Neural progenitor cell (in vitro differentiated cells): ENCODE measurements around the gene NUTM1. TPM values are rescaled to one million over a fixed set of nuclear protein-coding genes. Genes with fewer than 3 reads are reported as not detected.
"Not testable (repeated sequence)": the region's sequence is repeated elsewhere in the genome, so short reads cannot be mapped to it uniquely, and the experiment has no call there.

Source experiments
- DNase-seq: peaks from one replicate; pipeline ENCODE4 v3.0.0-alpha.2; 2016; ENCODE audit warnings: low spot score
- H2AFZ ChIP-seq: fragments of 200-600 bp; sonication (generic); replicated peaks from 2 replicates; pipeline ENCODE4 v1.6.1; 2016; ENCODE audit warnings: antibody characterized with exemption
- H3F3A ChIP-seq: fragments of 200-600 bp; sonication (generic); 2 replicates; pipeline ENCODE4 v1.6.1; 2016; ENCODE audit warnings: antibody characterized with exemption, low read depth
- H3K27ac ChIP-seq: fragments of 200-600 bp; sonication (generic); 2 replicates; pipeline ENCODE4 v1.5.1; 2016; ENCODE audit warnings: mild to moderate bottlenecking
- H3K27me3 ChIP-seq: fragments of 200-600 bp; sonication (generic); 2 replicates; pipeline ENCODE4 v1.6.1; 2016; ENCODE audit warnings: mild to moderate bottlenecking, moderate library complexity
- H3K36me3 ChIP-seq: fragments of 200-600 bp; sonication (generic); 2 replicates; pipeline ENCODE4 v1.5.1; 2016
- H3K4me1 ChIP-seq: fragments of 200-600 bp; sonication (generic); 2 replicates; pipeline ENCODE4 v1.6.1; 2016; ENCODE audit warnings: mixed run types
- H3K4me2 ChIP-seq: fragments of 200-600 bp; sonication (generic); 2 replicates; pipeline ENCODE4 v1.6.1; 2016
- H3K4me3 ChIP-seq: fragments of 200-600 bp; sonication (generic); 2 replicates; pipeline ENCODE4 v1.5.1; 2016
- H3K79me2 ChIP-seq: fragments of 200-600 bp; sonication (generic); 2 replicates; pipeline ENCODE4 v1.6.1; 2016; ENCODE audit warnings: low read depth
- H3K9ac ChIP-seq: fragments of 200-600 bp; sonication (generic); 2 replicates; pipeline ENCODE4 v1.6.1; 2016
- H3K9me3 ChIP-seq: fragments of 200-600 bp; sonication (generic); 2 replicates; pipeline ENCODE4 v1.5.1; 2016; ENCODE audit warnings: low read depth
- H4K20me1 ChIP-seq: fragments of 200-600 bp; sonication (generic); 2 replicates; pipeline ENCODE4 v1.6.1; 2016; ENCODE audit warnings: low read depth
- H3K27ac Mint-ChIP-seq: 3 replicates; pipeline ENCODE4 v1.8.0; 2021; ENCODE audit warnings: mixed read lengths
- H3K27me3 Mint-ChIP-seq: 2 replicates; pipeline ENCODE4 v1.8.0; 2022; ENCODE audit warnings: low read depth, mild to moderate bottlenecking, inconsistent platforms, moderate library complexity, mixed read lengths; ENCODE audit not compliant: insufficient read depth
- H3K36me3 Mint-ChIP-seq: 3 replicates; pipeline ENCODE4 v1.8.0; 2021; ENCODE audit warnings: mixed read lengths
- H3K4me1 Mint-ChIP-seq: 3 replicates; pipeline ENCODE4 v1.8.0; 2021; ENCODE audit warnings: mixed read lengths
- H3K4me3 Mint-ChIP-seq: 3 replicates; pipeline ENCODE4 v1.8.0; 2021; ENCODE audit warnings: mild to moderate bottlenecking, moderate library complexity, mixed read lengths
- H3K9me3 Mint-ChIP-seq: 3 replicates; pipeline ENCODE4 v1.8.0; 2020; ENCODE audit warnings: mixed read lengths
- CTCF ChIP-seq: fragments of 200-600 bp; sonication (generic); IDR thresholded peaks from 2 replicates; pipeline ENCODE4 v1.5.1; 2017; ENCODE audit warnings: antibody characterized with exemption, mild to moderate bottlenecking
- EZH2 ChIP-seq: fragments of 200-600 bp; sonication (generic); IDR thresholded peaks from 2 replicates; pipeline ENCODE4 v1.6.1; 2017; ENCODE audit warnings: antibody characterized with exemption, mild to moderate bottlenecking, moderate library complexity
- EZH2phosphoT487 ChIP-seq: fragments of 200-600 bp; sonication (generic); IDR thresholded peaks from 2 replicates; pipeline ENCODE4 v1.6.1; 2017; ENCODE audit warnings: antibody characterized with exemption
- total RNA-seq: library from RNA; depleted of rRNA; stranded (reverse); fragments of >200 nt; gene quantifications from 2 replicates; pipeline ENCODE4 v1.2.3, GENCODE V29; 2015; ENCODE audit warnings: low replicate concordance

NUTM1 gene
- total RNA-seq, 1 donor from 2014 or later = not detected

- DNase-seq = no peak
- H3K4me2 ChIP-seq = no peak overlapping the region
- no peaks in the 10 kb centered on the region for H3K4me1 Mint-ChIP-seq
- H3K4me3 ChIP-seq = no peak overlapping the region
- H3K27ac Mint-ChIP-seq = no peak overlapping the region
- no peak overlapping the region for H2AFZ ChIP-seq
- TF ChIP-seq CTCF (no peak), EZH2phosphoT487 (no peak), EZH2 (no peak)
- no peak overlapping the region for H3K4me3 Mint-ChIP-seq
- no peaks in the 10 kb centered on the region for H4K20me1 ChIP-seq
- H3K9ac ChIP-seq = no peak overlapping the region
- H3K27ac ChIP-seq = no peak overlapping the region
- no peaks in the 10 kb centered on the region for H3K9me3 ChIP-seq
- no peaks in the 10 kb centered on the region for H3K79me2 ChIP-seq
- no peaks in the 10 kb centered on the region for H3K27me3 ChIP-seq
- no peaks in the 10 kb centered on the region for H3K4me1 ChIP-seq
- H3K9me3 Mint-ChIP-seq = no peaks in the 10 kb centered on the region
- no peaks in the 10 kb centered on the region for H3K36me3 ChIP-seq
- H3K36me3 Mint-ChIP-seq = no peaks in the 10 kb centered on the region
- peaks cover 13% of the 10 kb centered on the region for H3F3A ChIP-seq
- peaks cover 5% of the 10 kb centered on the region for H3K27me3 Mint-ChIP-seq
Observed at GRCh38 chr15:34347951-34348638, 5.0 kb downstream of the NUTM1 start.

- Mint-ChIP-seq H3K9me3 (no peaks in the 10 kb centered on the region), H3K4me3 (no peak overlapping the region), H3K27ac (no peak overlapping the region), H3K27me3 (peaks cover 5% of the 10 kb centered on the region), H3K36me3 (no peaks in the 10 kb centered on the region), H3K4me1 (no peaks in the 10 kb centered on the region)
- H4K20me1 ChIP-seq = no peaks in the 10 kb centered on the region
- H3K27me3 ChIP-seq = no peaks in the 10 kb centered on the region
- H3K9ac ChIP-seq = no peak overlapping the region
- no peaks in the 10 kb centered on the region for H3K79me2 ChIP-seq
- no peaks in the 10 kb centered on the region for H3K4me1 ChIP-seq
- DNase-seq = no peak
- H3K4me3 ChIP-seq = no peak overlapping the region
- peaks cover 8% of the 10 kb centered on the region for H3F3A ChIP-seq
- TF ChIP-seq EZH2phosphoT487 (no peak), EZH2 (no peak), CTCF (no peak)
- H3K36me3 ChIP-seq = no peaks in the 10 kb centered on the region
- H3K9me3 ChIP-seq = no peaks in the 10 kb centered on the region
- H3K4me2 ChIP-seq = no peak overlapping the region
- H3K27ac ChIP-seq = no peak overlapping the region
- H2AFZ ChIP-seq = no peak overlapping the region
Observed at GRCh38 chr15:34348735-34349300, 5.7 kb downstream of the NUTM1 start.

GRCh38 chr15:34349769-34350168, 6.7 kb downstream of the NUTM1 start:
- Histone ChIP-seq H3K79me2 (no peaks in the 10 kb centered on the region), H3K27me3 (no peaks in the 10 kb centered on the region), H3K4me2 (no peak overlapping the region), H3K36me3 (no peaks in the 10 kb centered on the region), H2AFZ (no peak overlapping the region), H3K4me1 (no peaks in the 10 kb centered on the region), H3F3A (peaks cover 6% of the 10 kb centered on the region), H4K20me1 (no peaks in the 10 kb centered on the region), H3K9ac (no peak overlapping the region), H3K4me3 (no peak overlapping the region), H3K27ac (no peak overlapping the region), H3K9me3 (no peaks in the 10 kb centered on the region)
- Mint-ChIP-seq H3K27me3 (peaks cover 5% of the 10 kb centered on the region), H3K9me3 (no peaks in the 10 kb centered on the region), H3K4me1 (no peaks in the 10 kb centered on the region), H3K4me3 (no peak overlapping the region), H3K27ac (no peak overlapping the region), H3K36me3 (peaks cover 2% of the 10 kb centered on the region)
- no peak for DNase-seq
- TF ChIP-seq EZH2 (no peak), EZH2phosphoT487 (no peak), CTCF (no peak)

GRCh38 chr15:34352996-34353395, 9.9 kb downstream of the NUTM1 start:
- not testable (repeated sequence) for H2AFZ ChIP-seq, H3K79me2 ChIP-seq, H3K9me3 Mint-ChIP-seq, H3K36me3 Mint-ChIP-seq, H3K4me3 Mint-ChIP-seq, H3K27ac ChIP-seq, H3K9me3 ChIP-seq, H4K20me1 ChIP-seq, H3K36me3 ChIP-seq, H3F3A ChIP-seq, H3K4me1 Mint-ChIP-seq, H3K4me1 ChIP-seq, H3K27me3 Mint-ChIP-seq, H3K4me2 ChIP-seq, H3K4me3 ChIP-seq, H3K27me3 ChIP-seq, DNase-seq, H3K9ac ChIP-seq, H3K27ac Mint-ChIP-seq
